ENCODE results near the gene GM2A. TPM values are rescaled to one million over a fixed set of nuclear protein-coding genes. Genes with fewer than 3 reads are reported as not detected.

The GM2A gene
- total and polyA plus RNA-seq, 2 donors (not counting 1 experiment from before 2014, with no cell fraction given), result 29.8 to 82.7 TPM

DNA sequence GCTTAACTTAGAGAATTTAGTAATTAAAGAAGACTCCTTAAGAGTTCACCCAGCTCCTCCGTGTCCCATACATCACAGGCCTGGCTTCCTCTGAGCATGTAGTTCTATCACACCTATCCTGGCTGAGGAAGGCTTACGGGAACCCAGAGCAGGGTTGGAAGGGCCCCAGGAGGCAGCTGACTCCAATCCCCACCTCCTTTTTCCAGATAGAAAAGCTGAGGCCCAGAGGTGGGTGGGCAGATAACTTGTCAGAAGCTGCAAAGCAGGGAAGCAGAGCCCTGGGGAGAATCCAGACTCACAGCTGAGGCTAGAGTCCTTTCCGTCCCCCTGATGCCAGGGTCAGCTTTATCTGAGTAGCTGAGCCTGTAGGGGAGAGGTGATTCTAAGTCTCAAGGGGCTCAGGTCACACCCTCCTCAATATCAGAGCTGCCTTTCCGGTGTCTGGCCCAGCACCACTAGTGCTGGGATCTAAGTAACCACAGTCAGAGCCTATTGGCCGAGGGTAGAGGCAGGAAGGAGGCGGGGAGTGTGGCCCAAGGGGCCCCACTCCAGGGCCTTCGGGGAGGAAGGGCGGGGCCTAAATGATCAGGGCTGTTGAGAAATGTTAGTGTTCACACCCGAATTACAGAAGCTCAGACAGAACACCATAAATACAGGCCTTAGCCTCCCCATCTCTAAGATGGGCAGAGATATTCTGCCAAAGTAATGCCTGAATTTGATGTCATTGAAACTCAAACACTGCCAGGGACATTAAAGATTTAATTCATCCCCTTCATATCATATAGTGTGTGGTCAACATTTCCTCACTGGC, 39.0 kb upstream of the GM2A start:
- H3K27me3 Mint-ChIP-seq, result no peaks in the 10 kb centered on the region
- H4K20me1 ChIP-seq (ENCODE audit: control insufficient read depth, insufficient read depth, low read length, poor library complexity, severe bottlenecking), result no peaks in the 10 kb centered on the region

More for the DNA sequence above, 39.0 kb upstream of the GM2A start:
- Histone ChIP-seq H3K27ac (ENCODE audit: low read length in 2 of 2) (peak overlapping the region; percentile 96 to 99), H3K4me3 (ENCODE audit: control extremely low read depth in 1 of 5, extremely low read depth in 1 of 5, insufficient read depth in 1 of 5, low read depth in 2 of 5, low read length in 4 of 5) (peak overlapping the region; percentile 35 to 58 (median 38)), H3K36me3 (replicated peaks in 1 of 2; ENCODE audit: control extremely low read depth in 1 of 2, control insufficient read depth in 1 of 2, extremely low read depth in 1 of 2, insufficient read depth in 2 of 2, low read length in 1 of 2) (peaks cover 0 to 34% of the 10 kb centered on the region in 2 experiments), H3K79me2 (ENCODE audit: control insufficient read depth, insufficient read depth, low read length) (peaks cover 54% of the 10 kb centered on the region), H3K4me2 (replicated peaks; ENCODE audit: low read depth, low read length, poor library complexity, severe bottlenecking) (peak overlapping the region; percentile 80), H2AFZ (ENCODE audit: insufficient read depth, low read depth, low read length, poor library complexity, severe bottlenecking) (no peak overlapping the region), H3K4me1 (ENCODE audit: control insufficient read depth in 2 of 2, insufficient read depth in 2 of 2, low read length in 2 of 2) (peaks cover 98 to 100% of the 10 kb centered on the region in 2 donors), H3K9ac (ENCODE audit: low read length) (peak overlapping the region; percentile 64), H3K27me3 (replicated peaks in 1 of 4; ENCODE audit: control extremely low read depth in 1 of 4, control insufficient read depth in 3 of 4, insufficient read depth in 4 of 4, low read length in 3 of 4) (no peaks in the 10 kb centered on the region), H3K9me3 (ENCODE audit: control extremely low read depth in 1 of 3, control insufficient read depth in 2 of 3, insufficient read depth in 1 of 3, low read length in 2 of 3) (no peaks in the 10 kb centered on the region)
- H3K9me3 Mint-ChIP-seq (ENCODE audit: insufficient read depth), result no peaks in the 10 kb centered on the region
- intact Hi-C loops (cut with micrococcal nuclease), result loop anchor here (1.0 to 5.0 kb wide), 9 partner anchors 10 to 802 kb away; partner anchors contain the start of genes ANXA6, CCDC69 and CD74
- H3K4me1 Mint-ChIP-seq, result peaks cover 90% of the 10 kb centered on the region
- peak overlapping the region; percentile 99 for H3K27ac Mint-ChIP-seq
- ChIA-PET CTCF (interaction anchor here (0.9 to 22.9 kb wide), 13 partner anchors 10 to 102 kb away, joined by 3 to 299 read pairs (median 7); partner anchors contain the start of genes CCDC69 and GM2A), POLR2A (interaction anchor here (0.6 to 5.4 kb wide), 14 partner anchors 9 to 801 kb away, joined by 3 to 100 read pairs (median 7); partner anchors contain the start of genes ANXA6, CCDC69, CD74 and GM2A)
- ATAC-seq (ENCODE audit: low read depth) (peak; percentile 74), DNase-seq (peak; percentile 92)
- TF ChIP-seq, protein P1, sequence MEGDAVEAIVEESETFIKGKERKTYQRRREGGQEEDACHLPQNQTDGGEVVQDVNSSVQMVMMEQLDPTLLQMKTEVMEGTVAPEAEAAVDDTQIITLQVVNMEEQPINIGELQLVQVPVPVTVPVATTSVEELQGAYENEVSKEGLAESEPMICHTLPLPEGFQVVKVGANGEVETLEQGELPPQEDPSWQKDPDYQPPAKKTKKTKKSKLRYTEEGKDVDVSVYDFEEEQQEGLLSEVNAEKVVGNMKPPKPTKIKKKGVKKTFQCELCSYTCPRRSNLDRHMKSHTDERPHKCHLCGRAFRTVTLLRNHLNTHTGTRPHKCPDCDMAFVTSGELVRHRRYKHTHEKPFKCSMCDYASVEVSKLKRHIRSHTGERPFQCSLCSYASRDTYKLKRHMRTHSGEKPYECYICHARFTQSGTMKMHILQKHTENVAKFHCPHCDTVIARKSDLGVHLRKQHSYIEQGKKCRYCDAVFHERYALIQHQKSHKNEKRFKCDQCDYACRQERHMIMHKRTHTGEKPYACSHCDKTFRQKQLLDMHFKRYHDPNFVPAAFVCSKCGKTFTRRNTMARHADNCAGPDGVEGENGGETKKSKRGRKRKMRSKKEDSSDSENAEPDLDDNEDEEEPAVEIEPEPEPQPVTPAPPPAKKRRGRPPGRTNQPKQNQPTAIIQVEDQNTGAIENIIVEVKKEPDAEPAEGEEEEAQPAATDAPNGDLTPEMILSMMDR (IDR thresholded peaks at IDR 0.05), result no peak
- TF ChIP-seq EZH2 (IDR thresholded peaks at IDR 0.05; ENCODE audit: borderline replicate concordance, insufficient read depth, low read depth, low read length, poor library complexity, severe bottlenecking), result no peak
- H3K4me3 Mint-ChIP-seq, result peak overlapping the region; percentile 79
- WGBS (ENCODE audit: insufficient coverage), result 0% methylated on average over 4 of the region's 9 CpGs

All from B cell (primary cell).